Right renal pelvis (tissue), 4 donors: Measurements from ENCODE around the gene PLK5. TPM values are rescaled to one million over a fixed set of nuclear protein-coding genes. Genes with fewer than 3 reads are reported as not detected.

Experiments used
- DNase-seq, 4 donors: peaks; one replicate each; pipeline ENCODE4 v3.0.0-alpha.2; 2013; ENCODE audit warnings: low read depth in 4 of 4, low spot score in 3 of 4, missing footprints in 1 of 4
- polyA plus RNA-seq, 4 donors: library from polyadenylated mRNA; unstranded; fragments of 120-200 nt; gene quantifications; one replicate each; pipeline ENCODE4 v1.2.1, GENCODE V29; 2013; ENCODE audit not compliant: insufficient read length in 4 of 4

PLK5 gene
- polyA plus RNA-seq, 4 donors = 0.13 to 0.36 (median 0.16) TPM

GRCh38 chr19:1551068-1552040, 27.5 kb downstream of the PLK5 start:
- DNase-seq = no peak

GRCh38 chr19:1553415-1553814, 29.5 kb downstream of the PLK5 start:
- DNase-seq = no peak

GRCh38 chr19:1554968-1555367, 31.1 kb downstream of the PLK5 start:
- DNase-seq = no peak

GRCh38 chr19:1555487-1556389, 31.9 kb downstream of the PLK5 start:
- no peak for DNase-seq

- no peak for DNase-seq
Observed at GRCh38 chr19:1556390-1557070, 32.7 kb downstream of the PLK5 start.

- DNase-seq = no peak
Observed at GRCh38 chr19:1558552-1558951, 34.7 kb downstream of the PLK5 start.

GRCh38 chr19:1560286-1560882, 36.5 kb downstream of the PLK5 start:
- no peak for DNase-seq

GRCh38 chr19:1561236-1561842, 37.5 kb downstream of the PLK5 start:
- no peak for DNase-seq

GRCh38 chr19:1563251-1563650, 39.4 kb downstream of the PLK5 start:
- DNase-seq = no peak

GRCh38 chr19:1566392-1567115, 42.7 kb downstream of the PLK5 start:
- peak; percentile 70 to 76 (median 74) for DNase-seq

GRCh38 chr19:1567116-1567847, 43.4 kb downstream of the PLK5 start:
- peak in 1 of 4 donors; percentile 34 for DNase-seq

GRCh38 chr19:1567848-1568227, 44.0 kb downstream of the PLK5 start:
- no peak for DNase-seq

- DNase-seq = peak in 3 of 4 donors; percentile 21 to 65 (median 61)
Observed at GRCh38 chr19:1568320-1569019, 44.6 kb downstream of the PLK5 start, which contains the start of gene MEX3D. TSS of gene MEX3D (minus strand) at chr19:1568325. CDS start at chr19:1568058, 267 bp downstream.

- DNase-seq = no peak
Observed at GRCh38 chr19:1569997-1570396, 46.1 kb downstream of the PLK5 start.

- no peak for DNase-seq
Observed at GRCh38 chr19:1570836-1571235, 47.0 kb downstream of the PLK5 start.

GRCh38 chr19:1571358-1571757, 47.5 kb downstream of the PLK5 start:
- no peak for DNase-seq

GRCh38 chr19:1572795-1573194, 48.9 kb downstream of the PLK5 start:
- DNase-seq = no peak
